DMS53 treated with DMSO at 0.1 percent for 48 hours (cell line): ENCODE measurements around the gene ZNF672.
"Not testable (repeated sequence)": the region's sequence is repeated elsewhere in the genome, so short reads cannot be mapped to it uniquely, and the experiment has no call there.

ENCODE experiments used
- DNase-seq: peaks from one replicate; lab custom pipeline; 2025; ENCODE audit not compliant: unreplicated experiment; lab: John Stamatoyannopoulos, UW

Gene ZNF672

DNA sequence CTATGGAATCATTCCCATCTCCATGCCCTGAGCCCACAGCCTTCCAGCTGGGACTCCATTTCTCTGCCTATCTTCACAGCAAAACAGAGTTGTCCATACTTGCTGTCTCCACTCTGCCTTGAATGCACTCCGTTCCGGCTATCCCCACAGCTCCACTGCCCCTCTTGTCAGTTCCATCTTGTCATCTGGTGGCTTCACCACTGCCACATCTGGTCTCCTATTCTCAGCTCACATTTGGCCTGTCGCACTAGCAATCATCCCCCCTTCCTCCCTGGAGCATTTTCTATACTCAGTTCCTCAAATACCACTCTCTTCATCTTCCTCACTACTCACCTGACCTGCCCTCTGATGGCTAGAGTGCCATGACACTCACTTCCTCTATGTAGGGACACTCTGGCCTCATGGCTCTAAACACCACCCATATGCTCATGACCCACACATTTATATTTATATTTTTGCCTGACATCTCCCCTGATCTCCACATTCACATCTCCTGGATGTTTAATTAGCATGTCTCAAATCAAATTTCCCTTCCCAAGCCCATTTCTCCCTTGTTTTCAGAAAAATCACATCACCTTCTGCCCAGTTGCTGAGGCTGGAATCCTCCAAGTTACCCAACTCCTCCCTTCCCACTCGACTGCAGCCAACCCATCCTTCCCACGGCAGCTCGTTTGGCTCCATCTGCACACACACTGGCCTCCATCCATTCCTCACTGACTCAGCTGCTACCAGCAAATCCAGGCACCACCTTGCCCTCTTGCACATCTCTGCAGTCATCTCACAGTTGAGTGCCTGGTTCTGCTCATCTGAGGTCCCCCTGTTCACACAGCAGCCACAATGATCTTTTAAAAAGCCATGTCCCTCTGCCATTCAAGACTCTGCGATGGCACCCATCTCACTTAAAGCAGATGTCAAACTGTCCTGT, 14.7 kb downstream of the ZNF672 start:
- no peak for DNase-seq

DNA sequence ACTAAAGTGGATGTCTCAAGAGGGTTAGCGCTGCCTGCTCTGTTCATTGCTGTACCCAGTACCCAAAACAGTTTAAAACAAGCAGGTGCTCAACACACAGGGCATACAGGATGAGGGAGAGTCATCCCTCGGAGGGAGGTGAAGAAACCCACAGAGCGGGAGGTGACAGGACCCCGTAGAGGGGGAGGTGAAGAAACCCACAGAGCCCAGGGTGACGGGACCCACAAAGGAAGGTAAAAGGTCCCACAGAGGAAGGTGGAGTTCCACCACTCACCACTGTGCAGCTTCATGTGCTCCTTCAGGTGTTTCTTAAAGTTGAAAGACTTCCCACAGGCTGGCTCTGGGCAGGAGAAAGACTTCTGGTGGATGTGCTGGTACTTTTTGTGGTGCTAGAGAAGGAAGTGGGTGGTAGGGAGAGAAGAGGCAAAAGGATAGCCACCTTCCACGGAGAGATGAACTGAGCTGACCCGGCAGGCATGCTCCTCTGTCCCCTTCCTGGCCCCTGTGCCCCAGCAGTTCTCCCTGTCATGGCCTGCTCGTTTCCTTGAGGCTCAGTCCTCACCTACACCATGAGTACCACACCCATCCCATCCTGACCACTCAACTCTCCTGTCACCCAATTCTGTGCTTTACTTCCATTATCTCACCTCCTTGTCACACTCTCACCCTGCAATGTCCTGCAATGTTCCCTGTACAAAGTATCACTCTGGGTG, 15.8 kb downstream of the ZNF672 start:
- DNase-seq, result no peak

DNA sequence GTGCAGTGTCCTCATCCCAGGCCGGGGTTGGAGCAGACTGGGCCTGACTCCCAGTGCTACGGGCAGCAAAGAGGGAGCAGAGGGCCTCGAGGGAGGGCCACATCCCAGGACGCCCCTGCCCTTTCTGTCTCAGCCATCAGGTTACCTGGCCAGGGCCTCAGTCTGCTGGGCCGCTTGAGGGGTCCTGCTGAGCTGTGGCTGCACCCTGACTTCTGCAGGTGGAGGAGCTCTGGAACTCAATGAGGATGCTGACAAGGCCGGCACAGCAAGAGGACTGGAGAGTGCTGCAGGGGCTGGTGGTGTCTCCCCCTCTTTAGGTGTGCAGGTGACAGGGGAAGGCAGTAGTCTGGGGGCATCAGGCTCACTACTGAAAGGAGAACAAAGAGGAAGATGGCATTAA, 17.6 kb downstream of the ZNF672 start:
- DNase-seq, result no peak

DNA sequence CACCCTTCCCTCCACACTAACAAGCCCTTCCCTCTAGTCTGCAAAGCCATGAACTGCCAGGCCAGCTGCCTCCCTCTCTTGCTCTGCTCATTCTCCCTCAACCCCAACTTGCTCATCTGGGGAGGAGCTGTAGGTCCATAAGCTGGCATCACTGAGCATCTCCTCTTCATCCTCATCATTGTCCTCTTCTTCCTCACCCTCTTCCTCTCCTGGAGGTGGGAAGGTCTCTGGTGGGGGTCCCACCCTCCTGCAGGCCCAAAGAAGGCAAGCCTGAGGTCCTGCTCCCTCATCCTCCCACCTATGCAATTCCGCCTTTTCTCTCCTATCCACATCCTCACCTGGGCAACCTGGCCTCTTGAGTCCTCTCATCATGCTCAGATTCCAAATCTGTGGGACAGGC, 18.2 kb downstream of the ZNF672 start:
- DNase-seq, result no peak

DNA sequence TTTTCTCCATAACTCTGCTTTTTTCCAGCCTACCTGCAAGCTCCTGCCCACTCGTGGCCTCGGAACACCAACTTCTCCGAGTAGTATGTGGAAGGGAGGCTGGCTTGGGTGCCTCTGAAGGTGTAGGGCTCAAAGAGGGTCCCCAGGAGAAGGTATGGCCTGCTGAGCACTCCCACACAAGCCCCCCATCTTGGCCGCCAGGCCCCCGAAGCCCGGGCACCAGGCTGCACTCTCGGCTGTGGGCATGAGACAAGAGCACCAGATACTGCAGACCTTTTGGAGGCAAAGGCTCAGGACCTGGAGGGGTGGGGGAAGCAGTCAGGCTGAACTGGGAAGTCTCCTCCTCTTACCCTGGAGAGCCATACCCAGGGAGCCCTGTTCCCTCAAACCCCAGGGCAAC, 19.2 kb downstream of the ZNF672 start:
- no peak for DNase-seq

DNA sequence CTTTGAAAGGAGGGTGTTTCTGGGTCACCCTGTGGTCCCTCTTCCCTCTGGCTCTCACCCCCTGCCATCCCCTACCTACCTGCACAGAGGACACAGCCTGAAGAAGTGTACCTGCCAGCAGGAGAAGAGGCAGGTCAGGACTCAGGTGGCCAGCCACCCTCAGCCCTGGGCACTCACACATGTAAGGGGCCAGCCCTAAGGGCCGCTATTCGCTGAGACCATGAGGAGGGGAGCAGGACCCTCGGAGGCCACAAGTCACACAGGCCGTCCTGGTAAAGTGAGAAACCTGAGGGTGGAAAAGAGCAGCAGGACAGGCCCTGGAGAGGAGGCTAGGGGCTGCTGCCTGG, 19.7 kb downstream of the ZNF672 start:
- DNase-seq, result no peak

DNA sequence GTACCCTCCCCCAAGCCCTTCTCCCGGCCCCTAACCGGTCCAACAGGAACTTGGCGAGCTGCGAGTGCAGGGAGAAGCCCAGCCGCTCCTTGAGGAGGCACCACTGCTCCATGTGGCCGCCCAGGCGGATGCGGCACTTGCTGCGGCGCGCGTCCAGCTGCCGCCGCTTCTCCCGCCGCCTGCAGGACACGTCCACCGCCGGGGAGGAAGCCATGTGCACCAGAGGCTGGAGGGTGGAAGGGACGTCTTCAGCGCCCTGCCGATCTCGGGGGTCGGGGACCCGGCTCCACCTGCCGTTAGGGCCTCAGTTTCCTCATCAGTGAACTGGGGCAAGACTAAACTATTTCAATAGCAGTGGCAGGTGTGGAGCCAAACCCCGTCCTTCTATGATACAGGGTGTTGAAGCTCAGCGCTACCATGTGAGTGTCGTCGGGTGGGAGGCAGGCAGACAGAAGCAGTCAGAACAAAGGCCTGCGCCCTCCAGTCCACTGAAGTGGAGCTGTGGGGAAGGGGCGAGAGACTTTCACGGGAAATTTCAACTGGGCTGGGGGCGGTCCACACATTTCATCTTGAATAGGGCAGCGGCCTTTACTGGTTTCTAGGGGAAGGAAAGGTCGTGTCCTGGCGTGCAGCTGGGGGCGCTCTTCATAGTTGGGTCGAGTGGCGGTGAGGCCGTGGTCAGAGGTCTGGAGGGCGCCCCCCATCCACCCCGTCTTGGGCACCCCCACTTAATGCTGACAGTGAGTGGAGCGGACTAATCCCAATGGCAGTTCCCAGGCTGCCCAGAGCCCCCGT, 20.3 kb downstream of the ZNF672 start:
- peak; percentile 74 for DNase-seq

DNA sequence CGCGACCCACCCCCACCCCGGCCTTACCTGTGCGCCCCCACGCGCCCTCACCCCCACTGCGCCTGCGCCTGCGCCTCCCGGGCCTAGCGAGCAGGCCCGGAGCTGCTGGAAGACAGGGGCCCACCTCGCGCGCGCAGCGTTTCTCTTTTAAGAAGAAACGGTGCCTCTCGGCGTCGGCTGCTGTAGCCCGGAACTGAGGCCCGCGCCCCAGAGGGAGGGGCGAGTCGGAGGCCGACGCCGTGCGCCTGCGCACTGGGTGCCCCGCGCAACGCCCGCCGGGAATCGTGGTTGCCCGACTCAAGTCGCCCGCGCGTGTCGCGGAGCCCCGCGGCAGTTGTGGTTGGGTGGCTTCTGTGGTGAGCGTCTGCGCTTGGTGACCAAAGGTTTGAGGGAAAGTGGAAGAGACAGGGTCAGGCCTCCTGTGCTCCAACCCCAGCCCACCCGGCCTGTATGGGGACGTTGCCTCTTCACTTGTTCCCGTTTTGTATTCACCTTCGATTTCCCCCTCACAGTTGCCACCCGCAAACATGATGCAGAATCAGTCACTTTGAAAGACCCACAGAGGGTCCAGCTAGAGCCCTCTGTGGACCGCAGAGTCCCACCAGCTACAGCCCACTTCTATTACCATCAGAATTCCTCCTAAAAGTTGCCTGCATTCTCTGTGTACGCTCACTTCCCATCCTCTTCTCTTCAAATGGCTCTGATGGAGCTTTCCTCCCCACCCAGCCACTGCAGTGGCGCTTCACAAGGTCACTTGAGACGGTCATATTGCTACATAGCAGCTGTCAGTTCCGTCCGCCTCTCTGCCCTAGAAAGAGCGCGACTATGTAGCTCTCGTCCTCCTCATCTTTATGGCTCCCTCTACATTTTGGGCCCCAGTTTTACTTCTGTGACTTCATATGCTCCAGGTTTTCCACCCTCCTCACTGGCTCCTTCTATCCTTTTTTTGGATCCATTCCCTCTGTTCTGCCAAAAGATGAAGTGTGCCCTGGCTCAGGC, 21.2 kb downstream of the ZNF672 start, which contains the start of gene ZNF692:
ZNF692 (minus strand) TSS at position 195 of the 999 bp plus-strand sequence. CDS start 776 bp downstream, outside the sequence.
- peak; percentile 95 for DNase-seq

DNA sequence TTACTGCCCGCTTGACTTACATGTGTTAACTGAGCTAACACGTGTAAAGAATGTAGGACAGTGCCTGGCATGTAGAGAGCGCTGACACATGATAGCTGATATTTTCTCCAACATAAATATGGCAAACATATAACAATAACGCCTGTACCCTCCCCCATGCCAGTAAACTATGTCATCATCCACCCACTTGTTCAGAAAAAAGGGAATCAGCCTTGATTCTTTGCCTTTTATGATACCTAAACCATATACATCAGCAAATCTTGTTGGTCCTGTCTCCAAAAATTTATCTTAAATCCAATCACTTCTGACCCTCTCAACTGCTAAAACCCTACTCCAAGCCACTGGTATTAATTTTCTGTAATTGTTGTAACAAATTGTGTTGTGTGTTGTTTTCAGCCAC, 22.0 kb downstream of the ZNF672 start:
- no peak for DNase-seq

DNA sequence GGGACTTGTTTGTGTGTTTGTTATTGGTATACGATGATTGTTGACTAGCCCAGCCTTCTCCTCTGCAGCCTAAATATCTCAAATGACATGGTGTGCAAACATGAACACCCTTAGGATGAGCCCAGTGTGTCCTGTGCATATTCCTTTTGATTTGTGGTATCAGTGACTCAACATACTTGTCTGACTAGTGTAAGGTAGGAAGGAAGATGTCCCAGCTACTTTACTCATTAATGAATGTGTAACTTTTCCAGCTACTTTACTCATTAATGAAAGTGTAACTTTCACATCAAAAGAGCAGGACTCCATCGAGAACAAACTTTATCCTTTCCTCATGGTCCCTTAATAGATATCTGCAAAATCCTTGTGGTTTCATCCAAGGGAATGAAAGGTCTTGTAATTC, 23.6 kb downstream of the ZNF672 start:
- DNase-seq, result no peak

DNA sequence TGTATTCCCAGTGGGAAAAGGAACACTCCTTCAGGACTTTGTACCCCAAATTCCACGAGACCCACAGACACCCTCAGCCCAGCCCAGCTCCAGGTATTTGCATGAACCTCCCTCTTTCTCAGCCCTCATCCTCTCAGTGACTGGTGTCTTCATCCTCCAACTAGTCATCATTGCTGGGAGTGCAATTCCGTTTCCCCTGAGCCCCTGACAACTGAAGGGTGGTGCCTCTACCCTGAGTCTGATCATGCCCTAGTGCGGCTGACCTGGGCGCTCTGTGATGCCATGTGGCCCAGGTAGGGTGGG, 24.6 kb downstream of the ZNF672 start:
- DNase-seq, result no peak

DNA sequence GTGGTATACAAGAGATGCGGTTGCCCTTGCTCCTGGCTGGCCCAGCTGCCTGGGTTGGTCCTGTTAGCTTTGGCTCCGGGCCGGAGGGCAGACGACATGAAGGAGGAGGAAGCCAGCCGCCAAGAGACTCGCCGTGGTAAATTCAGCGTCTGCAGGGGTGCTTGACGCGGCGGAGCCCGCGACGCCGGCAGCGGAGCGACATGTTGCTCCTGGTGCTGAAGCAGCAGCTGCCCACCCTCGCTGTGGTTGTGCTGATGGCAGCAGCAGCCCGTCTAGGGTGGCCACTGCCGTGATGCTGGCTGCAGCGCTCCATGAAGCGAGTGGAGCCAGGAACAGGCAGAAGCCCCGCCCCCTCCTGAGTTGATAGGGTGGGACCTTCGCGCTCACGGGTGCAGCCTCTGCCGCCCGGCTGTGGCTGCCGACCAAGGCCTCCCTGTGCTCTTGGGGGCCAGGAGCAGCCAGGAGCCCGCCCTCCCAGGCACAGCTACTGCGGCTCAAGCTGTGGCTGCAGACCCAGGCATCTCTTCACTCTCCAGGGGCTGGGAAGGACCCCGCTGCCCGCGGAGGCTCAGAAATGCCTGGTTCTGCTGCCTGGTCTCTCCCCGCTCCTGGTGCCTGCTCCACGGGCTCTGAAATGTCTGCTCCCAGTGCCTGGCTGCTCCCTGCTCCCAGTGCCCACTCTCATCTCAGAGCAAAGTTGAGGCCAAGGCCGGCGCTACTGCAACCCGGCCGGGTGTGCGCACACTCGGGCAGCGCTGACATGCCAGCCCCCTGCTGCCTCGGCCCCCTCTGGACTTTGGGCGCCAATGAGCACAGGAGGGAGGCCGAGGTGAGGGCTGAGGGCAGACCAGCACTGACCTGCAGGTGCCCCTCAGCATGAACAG, 25.2 kb downstream of the ZNF672 start:
- DNase-seq, result peak; percentile 65

DNA sequence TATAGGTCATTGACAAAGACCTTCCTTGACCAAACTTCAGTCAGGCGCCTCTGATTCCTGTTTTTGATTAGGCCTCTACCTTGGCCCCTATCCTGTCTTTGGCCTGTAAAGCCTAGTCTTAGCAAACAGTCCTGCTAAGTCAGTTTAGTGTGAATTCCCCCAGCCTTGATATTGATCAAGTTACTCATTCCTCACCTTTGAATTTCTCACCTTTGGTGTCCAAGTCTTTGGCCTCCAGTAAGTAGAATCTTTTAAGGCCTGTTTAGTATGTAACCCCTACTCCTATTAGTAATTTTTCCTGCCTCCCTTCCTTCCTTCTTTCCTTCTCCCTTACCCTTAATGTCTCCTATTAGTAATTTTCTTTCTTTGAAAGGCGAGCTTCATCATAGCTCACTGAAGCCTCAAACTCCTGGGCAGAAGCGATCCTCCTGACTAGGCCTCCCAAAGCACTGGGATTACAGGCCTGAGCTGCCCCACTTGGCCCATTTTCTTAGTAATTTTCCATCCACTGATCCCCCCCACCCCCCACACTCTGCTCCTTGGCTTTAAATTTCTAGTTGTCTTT, 33.9 kb downstream of the ZNF672 start:
- no peak for DNase-seq

DNA sequence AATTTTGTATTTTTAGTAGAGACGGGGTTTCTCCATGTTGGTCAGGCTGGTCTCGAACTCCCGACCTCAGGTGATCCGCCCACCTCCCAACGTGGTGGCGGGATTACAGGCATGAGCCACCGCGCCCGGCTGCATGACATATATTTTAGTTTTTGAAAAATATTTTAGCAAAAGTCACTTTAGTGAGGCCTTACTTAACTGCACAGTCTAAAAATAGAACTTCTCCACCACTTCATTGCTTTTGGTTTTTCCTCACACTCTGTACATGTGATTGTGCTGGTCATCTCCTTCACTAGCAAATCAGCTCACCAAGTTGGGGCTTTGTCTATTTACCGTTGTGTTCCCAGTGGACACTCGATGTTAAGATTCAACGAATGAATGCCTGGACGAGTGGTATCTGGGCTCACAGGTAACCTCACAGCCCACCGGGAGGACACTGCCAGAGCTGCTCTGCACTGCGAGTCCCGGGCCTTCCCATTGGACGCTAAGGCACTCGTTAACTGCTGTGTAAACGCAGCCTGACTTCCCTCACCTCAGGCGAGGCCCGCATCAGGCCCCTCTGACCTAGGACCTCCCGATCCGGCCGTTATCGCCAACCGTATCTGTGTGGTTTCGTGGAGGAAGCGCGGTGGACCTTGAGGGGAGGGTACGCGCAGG, 34.9 kb downstream of the ZNF672 start:
- DNase-seq, result peak; percentile 81

DNA sequence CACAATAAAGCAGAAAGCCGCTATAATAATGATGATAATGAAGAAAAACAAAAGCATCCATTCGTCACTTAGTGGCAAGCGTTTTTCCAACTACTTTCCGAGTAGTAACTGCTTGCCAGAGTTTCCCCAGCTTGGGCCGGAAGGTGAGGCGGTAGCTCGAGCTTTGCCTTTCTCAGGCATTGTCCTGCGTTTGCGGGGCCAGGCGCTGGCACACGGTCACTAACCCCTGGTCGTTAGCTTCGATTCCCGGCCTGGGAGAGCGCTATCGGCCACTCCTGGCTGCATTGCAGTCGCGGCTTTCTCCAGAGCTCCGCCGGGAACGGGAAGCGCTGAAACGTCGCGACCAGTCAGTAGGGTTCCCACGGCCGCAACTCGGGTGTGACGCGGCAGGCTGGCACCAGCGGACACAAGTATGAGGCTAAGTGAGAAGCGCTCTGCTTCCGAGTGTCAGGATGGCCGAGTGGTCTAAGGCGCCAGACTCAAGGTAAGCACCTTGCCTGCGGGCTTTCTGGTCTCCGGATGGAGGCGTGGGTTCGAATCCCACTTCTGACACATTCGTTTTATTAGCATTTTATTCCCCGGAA, 35.5 kb downstream of the ZNF672 start:
- DNase-seq, result peak; percentile 95

DNA sequence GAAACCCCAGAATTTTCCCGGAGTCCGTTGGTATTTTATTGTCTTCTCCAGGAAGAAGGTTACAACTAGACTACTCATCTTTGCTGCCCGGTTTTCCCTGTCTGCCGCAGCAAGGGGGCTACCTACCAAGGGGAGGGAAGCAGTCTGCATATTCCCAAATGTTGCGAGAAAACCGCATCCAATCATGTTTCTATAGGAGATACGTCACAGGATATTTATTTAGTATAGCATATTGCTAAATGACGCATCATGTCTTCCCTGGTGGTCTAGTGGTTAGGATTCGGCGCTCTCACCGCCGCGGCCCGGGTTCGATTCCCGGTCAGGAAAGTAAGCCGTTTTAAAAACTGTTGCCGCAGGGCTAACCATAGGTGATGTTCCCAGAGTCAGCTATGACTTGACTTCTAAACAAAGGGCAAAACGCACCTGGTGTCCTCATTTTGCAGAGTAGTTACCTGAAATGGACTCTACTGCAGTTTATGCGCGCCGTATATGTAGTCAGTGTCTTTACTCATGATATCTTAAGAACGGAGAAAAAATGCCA, 36.0 kb downstream of the ZNF672 start:
- DNase-seq, result peak; percentile 96

DNA sequence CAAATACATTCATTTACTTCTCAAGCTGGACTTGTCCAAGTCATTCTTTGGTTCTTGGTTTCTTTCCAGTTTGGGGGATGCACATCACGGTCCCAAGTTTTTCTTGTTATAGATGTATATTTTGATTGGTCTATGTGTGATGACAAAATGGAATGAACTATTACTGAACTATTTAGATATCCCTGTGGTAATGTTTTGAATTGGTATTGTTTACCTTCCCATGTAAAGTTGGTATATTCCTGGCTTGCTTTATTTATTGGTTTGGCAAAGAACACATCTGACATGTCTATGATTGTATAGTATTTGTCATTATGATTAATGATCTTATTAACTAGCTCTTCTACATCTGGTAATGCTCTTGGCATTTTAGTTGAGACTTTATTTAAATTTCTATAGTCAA, 43.2 kb downstream of the ZNF672 start:
- no peak for DNase-seq

DNA sequence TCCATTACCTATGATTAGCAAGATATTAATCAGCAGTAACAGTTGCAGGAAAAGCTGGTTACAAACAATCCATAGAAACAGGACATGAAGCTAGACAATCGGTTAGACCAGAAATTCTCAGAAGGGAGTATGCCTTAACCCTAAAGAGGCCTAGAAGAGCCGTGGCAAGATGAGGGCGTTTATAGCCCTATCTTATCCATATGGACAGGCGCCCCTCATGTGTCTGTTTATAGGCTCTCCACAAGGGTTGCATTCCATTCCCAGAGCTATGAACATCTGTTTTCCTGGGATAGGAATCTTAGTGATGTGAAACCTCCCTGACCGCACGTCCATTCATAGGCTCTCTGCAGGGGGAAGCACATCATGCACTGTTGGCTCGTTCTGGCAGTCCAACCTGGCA, 44.4 kb downstream of the ZNF672 start:
- DNase-seq, result not testable (repeated sequence)
